Superior temporal gyrus (tissue), 1 donor: ENCODE results near the gene PRR5L.
A peak's percentile ranks its signal among the peaks of the same experiment; 100 is the strongest.
"Not testable (repeated sequence)": the region's sequence is repeated elsewhere in the genome, so short reads cannot be mapped to it uniquely, and the experiment has no call there.

Experiments
- DNase-seq: peaks from one replicate; pipeline ENCODE4 v3.0.0-alpha.2; 2016; ENCODE audit errors: extremely low spot score

PRR5L gene

DNA sequence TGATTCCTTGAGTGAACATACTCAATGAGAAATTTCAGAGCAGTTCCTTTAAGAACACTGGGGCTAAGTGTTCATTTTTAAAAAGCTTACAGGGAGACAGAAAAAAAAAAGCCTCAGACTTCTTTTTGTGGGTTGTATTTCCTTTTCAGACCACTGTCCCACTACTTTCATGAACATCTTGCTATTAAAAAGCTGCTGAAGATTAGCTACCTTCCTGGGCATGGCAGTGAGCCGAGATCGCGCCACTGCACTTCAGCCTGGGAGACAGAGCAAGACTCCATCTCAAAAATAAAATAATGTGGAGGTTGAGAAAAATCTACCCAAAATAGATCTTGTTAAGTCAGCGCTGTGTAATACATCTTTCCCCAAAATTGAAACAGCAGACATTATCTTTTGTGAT, 203.2 kb downstream of the PRR5L start:
- no peak for DNase-seq

DNA sequence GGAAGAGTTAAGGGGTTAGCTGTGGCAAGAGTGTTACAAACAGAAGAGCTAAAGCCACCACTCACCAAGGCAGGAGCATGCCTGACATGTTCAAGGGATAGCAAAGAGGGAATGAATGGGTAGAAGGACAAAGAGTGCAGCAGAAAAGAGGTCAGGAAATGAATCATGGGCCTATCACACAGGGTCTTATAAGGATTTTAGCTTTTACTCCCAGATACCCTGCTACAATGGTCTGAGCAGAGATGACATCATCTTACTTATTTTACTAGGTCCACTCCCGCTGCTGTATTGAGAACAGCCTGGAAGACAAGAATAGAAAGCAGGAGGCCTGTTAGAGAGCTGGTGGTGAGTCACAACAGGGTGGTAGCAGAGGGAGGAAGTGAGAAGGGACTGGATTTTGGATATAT, 204.2 kb downstream of the PRR5L start:
- DNase-seq = peak; percentile 65

DNA sequence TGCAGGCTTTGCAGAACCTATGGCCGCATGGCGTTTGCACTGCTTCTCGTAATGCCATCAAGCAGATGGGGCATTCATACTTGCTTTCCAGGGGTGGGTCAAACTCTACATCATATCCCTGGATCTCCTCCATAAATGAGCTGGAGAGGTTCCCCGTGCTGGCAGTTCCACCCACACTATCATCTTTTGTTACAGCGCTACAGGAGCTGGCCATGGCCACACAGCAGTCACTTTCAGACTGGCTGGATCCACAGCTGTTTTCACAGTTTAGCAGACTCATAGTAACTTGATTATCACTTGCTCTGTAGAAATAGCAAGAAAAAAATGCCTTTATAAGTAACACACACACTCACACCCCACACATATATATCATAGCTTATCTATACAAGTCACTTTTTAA, 205.1 kb downstream of the PRR5L start:
- peak; percentile 69 for DNase-seq

DNA sequence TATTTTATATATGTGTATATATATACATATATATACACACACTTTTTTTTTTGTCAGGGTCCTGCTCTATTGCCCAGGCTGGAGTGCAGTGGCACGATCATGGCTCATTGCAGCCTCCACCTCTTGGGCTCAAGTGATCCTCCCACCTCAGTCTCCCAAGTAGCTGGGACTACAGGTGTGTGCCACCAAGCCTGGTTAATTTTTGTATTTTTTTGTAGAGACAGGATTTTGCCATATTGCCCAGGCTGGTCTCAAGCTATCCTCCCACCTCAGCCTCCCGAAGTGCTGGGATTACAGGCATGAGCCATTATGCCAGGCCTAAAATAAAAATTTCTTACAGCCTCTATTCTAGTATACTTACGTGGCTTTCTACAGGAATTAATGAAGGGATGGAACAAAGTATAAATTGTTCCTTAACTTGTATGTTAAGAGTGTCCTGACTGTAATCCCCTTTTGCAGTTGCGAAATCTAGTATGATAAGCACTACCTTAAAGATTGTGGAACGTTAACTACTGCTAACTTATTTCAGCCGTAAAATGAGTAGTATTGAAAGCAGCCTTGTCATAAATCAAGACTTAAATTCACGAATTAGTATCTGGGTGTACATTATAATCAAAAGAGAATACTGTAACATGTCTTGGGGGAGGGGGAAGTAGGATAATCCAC, 211.9 kb downstream of the PRR5L start:
- DNase-seq = no peak

DNA sequence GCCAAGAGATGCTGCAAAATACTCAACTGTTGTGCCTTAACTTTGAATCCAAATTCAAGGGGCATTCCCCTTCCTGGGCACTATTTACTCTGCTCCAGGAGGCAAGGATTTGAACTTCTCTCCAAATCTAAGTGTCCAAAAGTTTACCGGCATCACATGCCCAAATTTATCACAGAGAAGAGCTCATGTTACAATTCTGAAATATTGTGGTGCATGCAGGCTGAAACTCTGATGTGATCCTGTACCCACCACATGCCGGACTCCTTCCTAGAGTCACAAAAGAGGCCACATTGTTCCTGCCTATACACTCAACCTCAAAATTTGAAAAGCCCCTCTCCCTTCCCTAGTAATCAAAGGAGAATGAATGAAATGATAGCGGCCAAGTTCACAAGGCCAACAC, 212.7 kb downstream of the PRR5L start:
- DNase-seq = no peak

DNA sequence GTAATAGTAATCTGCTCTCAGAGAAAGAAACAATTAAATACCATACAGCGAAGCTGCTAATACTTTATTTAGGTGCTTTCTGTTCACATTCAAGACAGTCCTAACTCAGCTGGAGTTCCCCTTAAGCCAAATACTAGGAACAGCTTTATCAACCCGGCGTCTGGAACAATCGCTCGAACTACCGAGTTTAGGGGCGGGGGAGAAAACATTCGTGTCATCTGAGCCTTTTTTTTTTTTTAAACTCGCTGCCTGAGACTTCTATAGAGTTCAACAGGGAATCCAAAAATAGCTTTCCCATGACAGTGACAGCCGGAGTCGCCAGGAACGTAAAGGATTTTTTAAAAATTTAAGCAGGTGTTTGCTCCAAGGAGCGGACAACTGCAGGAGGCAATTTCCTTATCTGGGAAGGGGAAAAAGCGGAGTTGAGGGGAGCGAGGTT, 213.1 kb downstream of the PRR5L start:
- DNase-seq = peak; percentile 38

DNA sequence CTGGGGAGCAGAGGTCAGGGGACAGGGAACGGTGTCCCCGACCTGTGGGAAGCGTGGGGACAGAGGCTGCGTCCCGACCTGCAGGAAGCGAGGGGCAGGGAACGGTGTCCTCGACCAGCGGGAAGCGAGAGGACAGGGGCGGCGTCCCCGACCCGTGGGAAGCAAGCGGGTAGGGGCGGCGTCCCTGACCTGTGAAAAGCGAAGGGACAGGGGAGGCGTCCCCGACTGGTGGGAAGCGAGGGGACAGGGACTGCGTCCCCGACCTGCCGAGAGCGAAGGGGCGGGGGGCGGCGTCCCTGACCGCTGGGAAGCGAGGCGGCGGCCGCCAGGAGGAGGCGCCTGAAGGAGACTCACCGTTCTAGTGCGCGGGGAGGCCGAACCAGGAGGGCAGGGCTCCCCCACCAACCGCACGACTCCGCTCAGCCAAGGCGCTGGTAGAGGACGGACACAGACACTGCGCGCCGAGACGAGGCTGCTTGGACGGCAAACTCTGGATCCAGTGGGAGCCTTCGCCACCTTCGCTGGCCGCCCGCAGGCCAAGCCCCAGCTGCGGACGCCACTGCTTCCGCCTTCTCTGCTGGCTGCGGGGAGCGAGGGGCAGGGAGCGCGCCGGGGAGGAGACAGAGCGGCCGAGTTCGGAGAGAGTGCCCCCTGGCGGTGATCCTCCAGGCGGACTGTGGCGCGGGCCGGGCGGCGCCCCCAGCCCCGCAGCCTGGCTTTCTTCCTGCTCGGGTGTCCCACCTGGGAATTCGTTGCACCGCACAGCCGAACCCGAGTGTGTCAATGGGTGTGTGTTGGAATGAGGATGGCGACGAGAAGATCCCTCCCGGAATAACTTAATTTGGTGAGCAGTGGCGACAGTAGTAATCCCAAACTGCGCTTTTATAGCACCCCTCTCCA, 213.9 kb downstream of the PRR5L start, which contains the start of gene TRAF6:
TSS of gene TRAF6 (minus strand) at position 579 of the 900 bp plus-strand sequence. CDS start 8,757 bp downstream, outside the sequence.
- peak; percentile 88 for DNase-seq

DNA sequence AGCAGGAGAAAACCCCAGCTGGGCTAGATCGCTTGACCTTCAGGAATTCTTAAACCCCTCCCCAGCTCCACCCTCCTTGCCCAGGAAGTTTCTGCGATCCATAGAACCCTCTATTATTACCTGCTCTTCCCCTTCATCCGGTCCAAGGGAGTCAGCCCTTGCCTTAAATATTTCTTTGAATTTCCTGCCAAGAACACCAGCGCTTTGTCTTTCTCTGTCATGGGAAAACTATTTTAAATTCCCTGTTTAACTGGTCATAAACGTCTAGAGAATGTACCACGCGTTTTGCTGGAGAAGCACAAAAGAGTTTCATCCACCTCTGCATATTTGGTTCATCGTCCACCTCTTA, 214.5 kb downstream of the PRR5L start:
- peak; percentile 38 for DNase-seq

DNA sequence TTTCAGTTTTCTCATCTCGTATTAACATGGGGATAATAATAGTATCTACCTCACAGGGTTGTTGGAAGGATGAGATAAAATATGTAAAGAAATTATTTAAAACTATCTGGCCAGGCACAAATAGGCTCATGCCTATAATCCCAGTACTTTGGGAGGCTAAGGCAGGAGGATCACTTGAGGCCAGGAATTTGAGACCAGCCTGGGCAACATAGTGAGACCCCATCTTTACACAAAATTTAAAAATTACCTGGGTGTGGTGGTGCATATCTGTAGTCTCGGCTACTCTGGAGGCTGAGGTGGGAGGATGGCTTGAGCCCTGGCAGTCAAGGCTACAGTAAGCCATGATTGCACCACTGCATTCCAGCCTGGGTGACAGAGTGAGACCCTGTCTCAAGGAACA, 215.0 kb downstream of the PRR5L start:
- DNase-seq = not testable (repeated sequence)

DNA sequence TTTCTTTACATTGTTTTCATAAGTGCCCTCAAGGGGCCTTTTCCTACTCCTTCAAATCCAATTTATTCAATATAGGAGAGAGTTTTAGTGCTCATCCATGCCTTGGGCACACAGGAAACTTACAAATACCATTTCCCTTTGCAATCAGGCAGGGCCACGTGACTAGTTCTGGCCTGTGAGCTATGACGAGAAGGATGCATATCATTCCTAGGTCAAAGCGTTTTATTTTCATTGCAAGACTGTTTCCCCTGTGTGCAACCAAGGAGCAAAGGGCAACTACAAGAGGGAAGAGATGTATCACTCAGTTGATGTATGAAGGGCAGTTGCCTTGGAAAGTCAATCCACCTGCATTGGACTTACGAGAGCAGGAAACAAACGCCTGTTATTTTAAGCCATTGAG, 215.9 kb downstream of the PRR5L start:
- no peak for DNase-seq

DNA sequence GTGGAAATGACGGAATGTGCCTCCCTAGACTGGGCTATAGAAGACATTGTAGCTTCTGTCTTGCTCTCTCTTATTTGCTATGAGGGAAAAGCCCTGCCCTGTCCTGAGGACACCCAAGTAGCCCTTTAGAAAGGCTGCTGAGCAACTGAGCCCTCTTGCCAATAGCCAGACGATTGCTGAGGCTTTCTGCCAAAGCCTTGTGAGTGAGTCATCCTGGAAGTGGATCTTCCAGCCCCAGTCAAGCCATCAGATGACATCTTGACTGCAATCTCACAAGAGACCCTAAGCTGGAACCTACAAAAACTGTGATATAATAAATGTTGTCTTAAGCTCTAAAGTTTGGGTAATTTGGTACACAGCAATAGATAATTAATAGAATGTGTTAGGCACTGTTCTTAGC, 217.9 kb downstream of the PRR5L start:
- no peak for DNase-seq
